Liver (tissue), 9 donors: ENCODE data around the gene CAST. TPM values are rescaled to one million over a fixed set of nuclear protein-coding genes. Genes with fewer than 3 reads are reported as not detected.

Source experiments
- DNase-seq: peaks from one replicate; pipeline ENCODE4 v3.0.0-alpha.2; 2017; ENCODE audit warnings: low spot score
- H3K27ac ChIP-seq, 2 donors: one replicate each; pipeline ENCODE4 v1.7.0; 2013; ENCODE audit warnings: inconsistent platforms in 2 of 2, low read length in 2 of 2, control low read depth in 1 of 2, low read depth in 1 of 2, mild to moderate bottlenecking in 1 of 2
- H3K27me3 ChIP-seq, 4 donors: one replicate each; pipeline versions ENCODE4 v1.6.1 to v1.7.0; 2013; ENCODE audit warnings: low read length in 3 of 4, inconsistent platforms in 1 of 4, mild to moderate bottlenecking in 1 of 4, moderate library complexity in 1 of 4; ENCODE audit not compliant: control insufficient read depth in 4 of 4, insufficient read depth in 4 of 4
- H3K36me3 ChIP-seq, 4 donors: one replicate each; pipeline versions ENCODE4 v1.6.1 to v1.7.0; 2013; ENCODE audit warnings: low read length in 3 of 4, mild to moderate bottlenecking in 3 of 4, low read depth in 1 of 4, moderate library complexity in 1 of 4; ENCODE audit not compliant: control insufficient read depth in 4 of 4, insufficient read depth in 3 of 4
- H3K4me1 ChIP-seq, 4 donors: one replicate each; pipeline versions ENCODE4 v1.6.1 to v1.7.0; 2013; ENCODE audit warnings: low read length in 3 of 4, mild to moderate bottlenecking in 3 of 4, moderate library complexity in 1 of 4; ENCODE audit not compliant: control insufficient read depth in 4 of 4, insufficient read depth in 4 of 4
- H3K4me3 ChIP-seq, 3 donors: one replicate each; pipeline versions ENCODE4 v1.6.1 to v1.7.0; 2013; ENCODE audit warnings: low read length in 3 of 3, control low read depth in 1 of 3, low read depth in 1 of 3, mild to moderate bottlenecking in 1 of 3
- H3K9ac ChIP-seq, 2 donors: one replicate each; pipeline ENCODE4 v1.7.0; 2013; ENCODE audit warnings: low read length in 2 of 2, mild to moderate bottlenecking in 2 of 2, moderate library complexity in 2 of 2, control low read depth in 1 of 2, low read depth in 1 of 2
- H3K9me3 ChIP-seq, 4 donors: one replicate each; pipeline versions ENCODE4 v1.6.1 to v1.7.0; 2013; ENCODE audit warnings: low read length in 3 of 4; ENCODE audit not compliant: control insufficient read depth in 4 of 4
- ATF3 ChIP-seq: IDR thresholded peaks from 2 replicates; pipeline ENCODE4 v1.6.1; 2016; ENCODE audit warnings: antibody characterized with exemption
- CTCF ChIP-seq: fragments of 150-350 bp; IDR thresholded peaks from 2 replicates; pipeline ENCODE4 v1.5.1; 2017; ENCODE audit warnings: improper control_type of control experiment, low read depth, low read length; ENCODE audit not compliant: missing input control
- EGR1 ChIP-seq, 2 donors: IDR thresholded peaks; 2 replicates each; pipeline ENCODE4 v1.6.1; 2016 to 2018; ENCODE audit warnings: antibody characterized with exemption in 2 of 2, low read depth in 2 of 2
- FOXA1 ChIP-seq: IDR thresholded peaks from 2 replicates; pipeline ENCODE4 v1.6.1; 2016; ENCODE audit warnings: antibody characterized with exemption
- FOXA2 ChIP-seq: IDR thresholded peaks from 2 replicates; pipeline ENCODE4 v1.6.1; 2016; ENCODE audit warnings: antibody characterized with exemption
- GABPA ChIP-seq, 2 donors: IDR thresholded peaks in 1 of 2; conservative IDR thresholded peaks in 1 of 2; 2 replicates each; pipeline ENCODE4 v1.6.1; 2016; ENCODE audit warnings: antibody characterized with exemption in 2 of 2, mild to moderate bottlenecking in 1 of 2, moderate library complexity in 1 of 2
- HNF4A ChIP-seq, 2 donors: conservative IDR thresholded peaks; 2 replicates each; pipeline ENCODE4 v1.6.1; 2016; ENCODE audit warnings: antibody characterized with exemption in 2 of 2, mild to moderate bottlenecking in 2 of 2
- HNF4G ChIP-seq: IDR thresholded peaks from 2 replicates; pipeline ENCODE4 v1.6.1; 2016; ENCODE audit warnings: antibody characterized with exemption
- JUND ChIP-seq, 2 donors: IDR thresholded peaks; 2 replicates each; pipeline ENCODE4 v1.6.1; 2016; ENCODE audit warnings: antibody characterized with exemption in 2 of 2
- MAX ChIP-seq: IDR thresholded peaks from 2 replicates; pipeline ENCODE4 v1.6.1; 2016; ENCODE audit warnings: antibody characterized with exemption
- NR2F2 ChIP-seq: IDR thresholded peaks from 2 replicates; pipeline ENCODE4 v1.6.1; 2016; ENCODE audit warnings: antibody characterized with exemption
- RAD21 ChIP-seq, 2 donors: IDR thresholded peaks; 2 replicates each; pipeline ENCODE4 v1.6.1; 2016; ENCODE audit warnings: antibody characterized with exemption in 2 of 2, mild to moderate bottlenecking in 2 of 2
- RXRA ChIP-seq, 2 donors: IDR thresholded peaks; 2 replicates each; pipeline ENCODE4 v1.6.1; 2017 to 2018; ENCODE audit warnings: antibody characterized with exemption in 2 of 2, mild to moderate bottlenecking in 1 of 2
- SP1 ChIP-seq: IDR thresholded peaks from 2 replicates; pipeline ENCODE4 v1.6.1; 2018; ENCODE audit warnings: antibody characterized with exemption, mild to moderate bottlenecking
- YY1 ChIP-seq: IDR thresholded peaks from 2 replicates; pipeline ENCODE4 v1.6.1; 2016; ENCODE audit warnings: antibody characterized with exemption, mild to moderate bottlenecking
- ZBTB33 ChIP-seq: IDR thresholded peaks from 2 replicates; pipeline ENCODE4 v1.6.1; 2016; ENCODE audit warnings: antibody characterized with exemption
- WGBS: extraction: QIAGEN DNeasy Blood & Tissue Kit; methylation state at CpG from one replicate; pipeline ENCODE4 v1.1.7; 2013; 5-methylcytosine and 5-hydroxymethylcytosine counted together
- polyA plus RNA-seq, 2 donors: library from polyadenylated mRNA; stranded (reverse) in 1 of 2; unstranded in 1 of 2; fragments of 200-250 nt in 1 of 2; fragments of >200 nt in 1 of 2; fragmentation: Nextera tagmentation in 1 of 2; extraction: Ambion mirVana in 1 of 2; gene quantifications; one replicate each; pipeline versions ENCODE4 v1.2.1 to v1.2.3, GENCODE V29; 2013 to 2015
- total RNA-seq, 2 donors: library from RNA; depleted of rRNA; stranded (reverse); fragments of >200 nt; gene quantifications; one replicate each; pipeline ENCODE4 v1.2.3, GENCODE V29; 2014
- donor health status: healthy.
- donor health status: healthy.
- donor health status: healthy.
- donor health status: healthy.
- donor health status: healthy.

Gene CAST
- total and polyA plus RNA-seq, 4 donors: 43.3 to 126 (median 81.0) TPM

- H3K27ac ChIP-seq: no peak overlapping the region
- no peak for TF ChIP-seq HNF4A (conservative IDR thresholded peaks at IDR 0.05)
- no peak for TF ChIP-seq MAX
- no peak for TF ChIP-seq HNF4G
- no peak for TF ChIP-seq EGR1 (IDR thresholded peaks at IDR 0.05; ENCODE audit: low read depth in 2 of 2)
- TF ChIP-seq ATF3: no peak
- TF ChIP-seq SP1: no peak
- TF ChIP-seq GABPA (IDR thresholded peaks at IDR 0.05 in 1 of 2, conservative IDR thresholded peaks at IDR 0.05 in 1 of 2): no peak
- TF ChIP-seq FOXA2: no peak
- TF ChIP-seq ZBTB33: no peak
- no peak for TF ChIP-seq NR2F2
- TF ChIP-seq RAD21 (IDR thresholded peaks at IDR 0.05): no peak
- TF ChIP-seq JUND (IDR thresholded peaks at IDR 0.05): no peak
- TF ChIP-seq CTCF: no peak
- no peak for TF ChIP-seq FOXA1
- no peak for TF ChIP-seq YY1
- TF ChIP-seq RXRA (IDR thresholded peaks at IDR 0.05): no peak
- no peak overlapping the region for H3K9ac ChIP-seq
- 91% methylated on average over 1 of the region's 1 CpG for WGBS
- no peak for DNase-seq
- no peaks in the 10 kb centered on the region for H3K4me1 ChIP-seq
- H3K9me3 ChIP-seq: no peaks in the 10 kb centered on the region
- no peaks in the 10 kb centered on the region for H3K27me3 ChIP-seq
- H3K4me3 ChIP-seq: no peak overlapping the region
- H3K36me3 ChIP-seq: no peaks in the 10 kb centered on the region
These were observed 27.3 kb upstream of the CAST start for GRCh38 chr5:96634881-96635280.

GRCh38 chr5:96636046-96636445, 26.1 kb upstream of the CAST start:
- TF ChIP-seq RXRA (IDR thresholded peaks at IDR 0.05): no peak
- H3K9ac ChIP-seq: no peak overlapping the region
- H3K4me1 ChIP-seq: no peaks in the 10 kb centered on the region
- no peak overlapping the region for H3K27ac ChIP-seq
- H3K27me3 ChIP-seq: no peaks in the 10 kb centered on the region
- DNase-seq: no peak
- H3K4me3 ChIP-seq: no peak overlapping the region
- no peaks in the 10 kb centered on the region for H3K36me3 ChIP-seq
- WGBS: 70% methylated on average over 1 of the region's 1 CpG
- no peaks in the 10 kb centered on the region for H3K9me3 ChIP-seq

- no peak for DNase-seq
- no peaks in the 10 kb centered on the region for H3K9me3 ChIP-seq
- H3K36me3 ChIP-seq: no peaks in the 10 kb centered on the region
- no peak overlapping the region for H3K4me3 ChIP-seq
- WGBS: 93% methylated on average over 4 of the region's 4 CpGs
- H3K9ac ChIP-seq: no peak overlapping the region
- no peaks in the 10 kb centered on the region for H3K4me1 ChIP-seq
- TF ChIP-seq HNF4G (no peak), YY1 (no peak), EGR1 (IDR thresholded peaks at IDR 0.05; ENCODE audit: low read depth in 2 of 2) (no peak), ZBTB33 (no peak), FOXA2 (no peak)
- H3K27ac ChIP-seq: no peak overlapping the region
- no peaks in the 10 kb centered on the region for H3K27me3 ChIP-seq
These were observed 25.6 kb upstream of the CAST start for GRCh38 chr5:96636594-96636993.
